Effector CD4-positive, alpha-beta T cell (primary cell): Measurements from ENCODE around the gene PCK2.

Source experiments
- DNase-seq: peaks from one replicate; pipeline ENCODE4 v3.0.0-alpha.2; 2020

PCK2 gene

GRCh38 chr14:24077086-24077485 lies 17.0 kb upstream of the PCK2 start:
- no peak for DNase-seq

GRCh38 chr14:24078146-24078545 lies 16.0 kb upstream of the PCK2 start:
- no peak for DNase-seq

- no peak for DNase-seq
Observed at GRCh38 chr14:24079491-24080141, 14.5 kb upstream of the PCK2 start.

GRCh38 chr14:24080142-24080530 lies 14.0 kb upstream of the PCK2 start:
- DNase-seq = no peak

DNA sequence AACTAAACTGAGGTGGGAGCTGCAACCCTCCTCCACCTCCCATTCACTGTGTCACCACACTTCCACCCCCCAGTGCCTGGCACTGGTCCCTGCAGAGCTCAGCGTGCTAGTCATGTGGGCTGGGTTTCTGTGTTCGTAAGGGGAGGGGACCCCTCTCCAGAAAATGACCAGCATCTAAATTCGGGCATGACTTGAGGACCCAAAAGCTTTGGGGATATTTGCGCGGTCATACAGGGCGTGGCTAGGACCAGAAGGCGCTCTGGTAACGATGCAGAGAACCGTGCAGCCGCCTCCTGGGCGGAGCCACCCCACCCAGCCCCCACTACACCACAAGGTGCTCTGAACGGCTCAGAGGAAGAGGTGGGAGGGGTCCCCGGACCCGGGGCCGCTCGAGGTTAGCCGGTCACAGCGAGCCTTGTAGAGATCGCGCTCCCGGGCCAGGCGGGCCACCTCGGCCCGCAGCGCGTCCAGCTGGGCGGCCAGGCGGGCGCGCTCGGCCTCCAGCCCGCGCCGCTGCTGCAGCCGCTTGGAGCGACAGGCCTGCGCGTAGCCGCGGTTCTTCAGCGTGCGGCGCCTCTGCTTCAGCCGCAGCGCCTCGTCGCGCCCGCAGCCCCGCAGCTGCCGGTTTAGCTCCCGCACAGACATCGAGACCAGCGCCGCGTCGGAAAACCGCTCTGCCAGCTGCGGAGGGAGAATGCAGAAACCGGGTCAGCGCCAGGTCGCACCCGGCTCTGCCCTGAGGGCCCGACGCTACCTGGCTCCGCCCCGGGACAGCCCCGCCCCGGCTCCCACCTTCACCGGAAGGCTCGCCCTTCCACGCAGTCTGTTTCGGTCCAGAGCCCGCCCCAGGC lies 13.0 kb upstream of the PCK2 start:
- peak; percentile 45 for DNase-seq

GRCh38 chr14:24081739-24082211 lies 12.3 kb upstream of the PCK2 start:
- DNase-seq = no peak

DNA sequence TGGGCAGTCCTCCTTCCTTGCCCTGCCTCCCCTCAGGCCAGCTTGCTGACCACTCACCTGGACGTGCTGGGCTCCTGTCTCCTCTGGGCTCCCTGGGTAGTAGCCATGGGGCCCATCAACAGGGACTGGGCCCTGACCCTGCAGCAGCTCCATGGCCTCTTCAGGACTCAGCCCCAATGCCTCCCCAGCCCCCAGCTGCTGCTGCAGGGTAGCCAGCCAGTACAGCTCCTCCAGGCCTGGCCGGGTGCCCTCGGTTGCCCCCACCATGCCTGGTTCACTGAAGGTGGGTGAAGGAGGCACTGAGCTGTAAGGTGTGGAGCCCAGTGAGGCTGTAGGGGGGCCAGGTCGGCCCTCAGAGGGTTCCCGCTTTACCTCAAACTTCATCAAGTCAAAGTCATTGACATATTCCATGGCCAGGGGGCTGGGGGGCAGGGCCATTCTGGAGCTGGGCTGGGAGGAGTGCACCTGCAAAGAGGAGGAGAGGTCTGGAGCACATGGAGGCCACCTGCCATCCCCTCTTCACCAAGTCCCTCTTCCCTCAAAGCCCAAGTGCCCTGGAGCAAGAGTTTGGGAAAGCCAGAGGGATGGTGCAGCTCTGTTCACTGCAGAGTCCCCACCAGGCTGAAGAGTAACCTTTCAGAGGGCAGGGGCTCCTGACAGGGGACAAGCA lies 11.6 kb upstream of the PCK2 start:
- no peak for DNase-seq

GRCh38 chr14:24083462-24083861 lies 10.6 kb upstream of the PCK2 start:
- DNase-seq = no peak

GRCh38 chr14:24084440-24084839 lies 9.7 kb upstream of the PCK2 start:
- no peak for DNase-seq

- DNase-seq = no peak
Observed at GRCh38 chr14:24085215-24085614, 8.9 kb upstream of the PCK2 start.

GRCh38 chr14:24086193-24086955 lies 7.7 kb upstream of the PCK2 start:
- no peak for DNase-seq

DNA sequence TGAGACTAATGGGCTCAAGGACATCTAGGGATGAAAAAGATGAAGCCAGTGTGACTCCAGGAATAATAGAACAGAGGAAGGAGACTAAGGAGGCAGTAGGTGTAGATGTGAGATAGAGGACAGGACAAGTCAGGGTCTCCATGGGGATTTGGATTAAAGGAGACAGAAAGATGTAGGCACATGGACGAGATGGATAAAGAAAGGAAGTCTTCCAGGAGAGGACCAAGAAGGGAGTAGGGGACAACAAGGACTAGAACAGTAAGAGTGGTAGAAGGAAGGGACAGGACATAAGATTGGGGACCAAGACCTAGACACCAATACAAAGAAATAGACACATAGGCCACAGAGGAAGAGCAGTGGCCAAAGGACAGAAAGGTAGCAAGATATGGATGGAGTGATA lies 7.1 kb upstream of the PCK2 start:
- DNase-seq = no peak

DNA sequence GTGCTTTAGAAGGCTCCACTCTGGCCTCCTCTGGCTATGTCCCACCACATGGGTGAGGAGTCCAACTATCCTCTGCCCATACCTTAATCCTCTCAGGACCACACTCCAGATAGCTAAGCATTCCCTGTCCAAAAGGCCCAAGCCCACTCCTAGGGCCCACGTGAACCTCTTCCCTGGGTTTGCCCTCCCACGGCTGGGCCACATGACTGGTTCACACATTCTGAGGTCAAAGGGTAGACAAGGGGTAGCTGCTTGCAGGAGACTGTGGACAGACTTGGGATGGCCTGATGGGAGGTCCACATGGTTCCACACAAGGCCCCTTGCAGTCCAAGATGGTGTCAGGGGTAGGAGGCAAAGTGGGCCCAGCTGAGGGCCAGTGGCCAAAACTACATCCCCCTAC lies 6.0 kb upstream of the PCK2 start:
- DNase-seq = no peak

DNA sequence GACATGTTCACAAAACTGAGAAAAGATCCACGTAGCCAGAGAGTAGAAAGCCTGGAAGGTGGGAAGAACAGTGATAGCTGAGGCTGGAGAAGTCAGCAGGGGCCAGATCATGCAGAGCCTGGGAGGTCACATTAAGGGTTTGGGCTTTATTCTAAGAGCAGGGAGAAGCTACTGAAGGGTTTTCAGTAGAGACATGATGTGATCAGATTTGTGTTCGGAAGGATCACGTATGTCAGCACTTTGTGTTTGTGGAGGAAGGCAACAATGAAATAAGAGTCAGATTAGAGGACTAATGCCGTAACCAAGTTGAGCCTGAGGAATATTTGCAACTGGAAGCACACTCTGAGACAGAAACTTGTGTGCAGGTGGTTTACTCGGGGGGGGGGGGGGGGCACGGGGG lies 4.2 kb upstream of the PCK2 start:
- DNase-seq = no peak

GRCh38 chr14:24092110-24092504 lies 2.0 kb upstream of the PCK2 start:
- DNase-seq = no peak

GRCh38 chr14:24092505-24093206 lies 1.5 kb upstream of the PCK2 start:
- no peak for DNase-seq

GRCh38 chr14:24093207-24093900 lies 757 bp upstream of the PCK2 start:
- DNase-seq = no peak

DNA sequence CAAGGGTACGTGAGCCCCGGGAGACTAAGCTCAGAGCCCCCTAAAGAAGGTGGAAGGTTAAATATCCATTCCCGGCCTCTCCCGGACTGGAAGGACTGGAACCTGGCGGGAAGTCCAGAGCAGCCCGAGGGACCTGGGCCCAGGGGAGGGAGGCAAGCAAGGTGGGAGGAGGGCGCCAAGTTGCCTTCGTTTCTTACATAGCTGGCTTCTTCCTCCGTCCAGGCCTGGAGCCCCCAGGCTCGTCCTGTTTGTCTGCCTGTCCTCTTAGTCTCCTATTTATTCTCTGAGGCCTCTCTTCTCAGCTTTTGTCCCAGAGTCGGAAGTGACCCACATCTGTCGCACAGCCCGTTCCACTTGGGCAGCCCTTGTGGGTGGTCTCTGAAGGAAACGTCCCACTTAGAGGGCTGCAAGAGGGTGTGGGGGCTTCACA lies 745 bp downstream of the PCK2 start:
- no peak for DNase-seq

DNA sequence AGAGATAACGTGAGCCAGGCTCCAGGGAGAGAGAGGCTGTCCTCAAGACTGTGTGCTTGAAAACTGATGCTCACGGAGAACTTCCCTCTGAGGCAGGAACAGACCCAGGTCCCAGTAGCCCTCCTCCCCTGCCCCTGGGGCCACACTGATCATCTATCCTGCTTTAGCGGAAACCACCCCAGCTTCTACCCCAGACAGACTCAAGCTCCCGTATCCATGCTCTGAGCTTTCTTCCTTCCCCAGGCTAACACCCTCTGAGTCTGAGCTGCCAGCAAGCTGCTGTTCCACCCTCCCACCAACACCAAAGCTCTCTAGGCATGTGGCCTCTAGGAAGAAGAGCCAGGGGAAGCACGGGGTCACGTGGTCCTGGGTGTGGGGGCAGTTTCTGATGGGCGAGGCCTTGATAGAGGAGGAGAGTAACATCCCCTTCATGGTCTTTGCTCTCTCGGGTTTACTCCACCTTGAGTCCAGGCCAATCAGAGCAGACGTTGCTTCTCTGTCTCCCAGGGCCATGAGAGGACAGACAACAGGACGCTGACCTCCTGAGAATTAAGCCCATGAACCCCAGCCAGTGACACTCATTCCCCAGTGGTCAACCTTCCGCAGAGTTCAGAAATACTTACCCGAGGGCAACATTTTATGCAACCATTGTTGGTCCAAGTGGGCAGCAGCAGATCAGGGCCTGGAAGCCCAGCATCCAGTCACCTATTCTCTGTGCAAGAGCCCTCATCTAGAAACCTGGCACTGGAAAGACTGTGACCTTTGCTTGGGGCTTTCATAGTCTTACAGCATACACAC lies 1.4 kb downstream of the PCK2 start:
- no peak for DNase-seq

GRCh38 chr14:24096545-24097181 lies 2.6 kb downstream of the PCK2 start:
- DNase-seq = no peak
